Progenitor cell of endocrine pancreas (in vitro differentiated cells): Measurements from ENCODE around the gene CDC42EP5. TPM values are rescaled to one million over a fixed set of nuclear protein-coding genes. Genes with fewer than 3 reads are reported as not detected.

ENCODE experiments used
- DNase-seq: peaks from one replicate; pipeline ENCODE4 v3.0.0; 2021; ENCODE audit warnings: low spot score; ENCODE audit not compliant: unreplicated experiment
- H3K27ac Mint-ChIP-seq: 2 replicates; pipeline ENCODE4 v1.8.0; 2021; ENCODE audit warnings: mild to moderate bottlenecking, moderate library complexity, mixed read lengths
- H3K27me3 Mint-ChIP-seq: 2 replicates; pipeline ENCODE4 v1.8.0; 2021; ENCODE audit warnings: mixed read lengths
- H3K36me3 Mint-ChIP-seq: 2 replicates; pipeline ENCODE4 v1.8.0; 2022; ENCODE audit warnings: mixed read lengths; ENCODE audit not compliant: insufficient read depth
- H3K4me1 Mint-ChIP-seq: 2 replicates; pipeline ENCODE4 v1.8.0; 2021; ENCODE audit warnings: low read depth, mixed read lengths
- H3K4me3 Mint-ChIP-seq: 2 replicates; pipeline ENCODE4 v1.8.0; 2021; ENCODE audit warnings: low read depth, mild to moderate bottlenecking, moderate library complexity, mixed read lengths
- H3K9me3 Mint-ChIP-seq: 2 replicates; pipeline ENCODE4 v1.8.0; 2021; ENCODE audit warnings: low read depth, mixed read lengths
- total RNA-seq: library from RNA; stranded (reverse); gene quantifications from 2 replicates; pipeline ENCODE4 v1.2.1, GENCODE V29; 2021
- TF ChIP-seq, protein P1 (sequence below): fragments of 200-600 bp; sonication (generic); IDR thresholded peaks from one replicate; pipeline ENCODE4 v1.5.0; 2021; ENCODE audit warnings: antibody characterized with exemption, mild to moderate bottlenecking; ENCODE audit not compliant: unreplicated experiment

CDC42EP5 gene
- total RNA-seq, 1 donor from 2014 or later = 2.1 TPM

DNA sequence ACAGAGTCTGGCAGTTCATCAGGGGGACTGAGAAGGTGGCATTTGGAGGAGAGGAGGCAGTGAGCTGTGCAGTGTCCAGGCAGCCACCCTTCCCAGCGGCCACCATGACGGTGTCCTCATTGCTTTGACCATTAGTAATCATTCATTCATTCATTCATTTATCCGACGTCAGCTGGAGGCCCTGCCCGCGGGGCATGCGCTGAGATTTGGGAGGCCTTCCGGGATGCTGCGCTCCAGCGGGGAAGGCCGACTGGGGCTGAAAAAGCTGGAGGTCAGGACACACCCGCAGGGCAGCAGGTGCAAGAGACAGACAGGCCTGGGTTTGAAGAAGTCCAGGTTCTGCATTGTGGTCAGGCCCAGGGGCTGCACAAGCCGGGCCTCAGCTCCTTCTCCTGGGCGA is 48.9 kb downstream of the CDC42EP5 start:
- Mint-ChIP-seq H3K4me1 (peaks cover 9% of the 10 kb centered on the region), H3K27me3 (peaks cover 54% of the 10 kb centered on the region), H3K4me3 (no peak overlapping the region)

DNA sequence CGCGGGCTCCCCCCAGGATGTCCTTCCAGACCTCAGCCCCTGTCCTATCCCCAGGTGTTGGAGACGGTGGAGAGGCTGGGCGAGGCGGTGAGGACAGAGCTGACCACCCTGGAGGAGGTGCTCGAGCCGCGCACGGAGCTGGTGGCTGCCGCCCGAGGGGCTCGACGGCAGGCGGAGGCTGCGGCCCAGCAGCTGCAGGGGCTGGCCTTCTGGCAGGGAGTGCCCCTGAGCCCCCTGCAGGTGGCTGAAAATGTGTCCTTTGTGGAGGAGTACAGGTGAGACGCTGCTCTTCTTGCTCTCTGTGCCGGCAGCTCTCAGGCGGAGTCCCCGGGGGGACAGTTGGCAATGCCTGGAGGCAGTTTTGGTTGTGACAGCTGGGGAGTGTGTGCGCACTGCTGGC is 51.0 kb downstream of the CDC42EP5 start:
- peaks cover 20% of the 10 kb centered on the region for H3K4me1 Mint-ChIP-seq
- no peak for DNase-seq
- H3K27me3 Mint-ChIP-seq = peaks cover 55% of the 10 kb centered on the region
- no peak overlapping the region for H3K4me3 Mint-ChIP-seq
- H3K36me3 Mint-ChIP-seq = peaks cover 21% of the 10 kb centered on the region
- TF ChIP-seq, protein P1, sequence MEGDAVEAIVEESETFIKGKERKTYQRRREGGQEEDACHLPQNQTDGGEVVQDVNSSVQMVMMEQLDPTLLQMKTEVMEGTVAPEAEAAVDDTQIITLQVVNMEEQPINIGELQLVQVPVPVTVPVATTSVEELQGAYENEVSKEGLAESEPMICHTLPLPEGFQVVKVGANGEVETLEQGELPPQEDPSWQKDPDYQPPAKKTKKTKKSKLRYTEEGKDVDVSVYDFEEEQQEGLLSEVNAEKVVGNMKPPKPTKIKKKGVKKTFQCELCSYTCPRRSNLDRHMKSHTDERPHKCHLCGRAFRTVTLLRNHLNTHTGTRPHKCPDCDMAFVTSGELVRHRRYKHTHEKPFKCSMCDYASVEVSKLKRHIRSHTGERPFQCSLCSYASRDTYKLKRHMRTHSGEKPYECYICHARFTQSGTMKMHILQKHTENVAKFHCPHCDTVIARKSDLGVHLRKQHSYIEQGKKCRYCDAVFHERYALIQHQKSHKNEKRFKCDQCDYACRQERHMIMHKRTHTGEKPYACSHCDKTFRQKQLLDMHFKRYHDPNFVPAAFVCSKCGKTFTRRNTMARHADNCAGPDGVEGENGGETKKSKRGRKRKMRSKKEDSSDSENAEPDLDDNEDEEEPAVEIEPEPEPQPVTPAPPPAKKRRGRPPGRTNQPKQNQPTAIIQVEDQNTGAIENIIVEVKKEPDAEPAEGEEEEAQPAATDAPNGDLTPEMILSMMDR = no peak
- no peak overlapping the region for H3K27ac Mint-ChIP-seq
- no peaks in the 10 kb centered on the region for H3K9me3 Mint-ChIP-seq

More for the DNA sequence above, 48.9 kb downstream of the CDC42EP5 start:
- no peak overlapping the region for H3K27ac Mint-ChIP-seq
- DNase-seq = no peak
- TF ChIP-seq, protein P1 = no peak
- no peaks in the 10 kb centered on the region for H3K9me3 Mint-ChIP-seq
- H3K36me3 Mint-ChIP-seq = peaks cover 19% of the 10 kb centered on the region

DNA sequence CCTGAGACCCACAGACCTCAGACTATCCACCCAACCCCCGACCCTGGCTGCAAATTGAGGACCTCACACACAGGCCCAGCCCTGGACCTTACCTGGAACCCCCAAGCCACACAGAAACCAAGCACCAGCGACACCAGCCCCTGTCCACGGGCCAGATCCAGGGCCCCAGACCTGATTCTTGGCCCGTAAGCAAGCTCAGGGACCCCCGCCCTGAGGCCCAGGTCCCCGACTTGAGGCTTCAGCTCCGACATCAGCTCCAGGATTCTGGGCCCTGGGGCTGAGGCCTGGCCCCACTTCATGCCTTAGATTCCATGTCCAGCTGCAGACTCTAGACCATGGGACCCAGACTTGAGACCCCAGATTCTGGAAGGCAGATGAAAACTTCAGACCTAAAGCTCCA is 51.6 kb downstream of the CDC42EP5 start:
- DNase-seq = no peak
- Mint-ChIP-seq H3K27me3 (peaks cover 55% of the 10 kb centered on the region), H3K4me3 (no peak overlapping the region), H3K27ac (peak overlapping the region; percentile 57), H3K9me3 (no peaks in the 10 kb centered on the region), H3K4me1 (peaks cover 22% of the 10 kb centered on the region), H3K36me3 (peaks cover 20% of the 10 kb centered on the region)
- TF ChIP-seq, protein P1 = no peak

DNA sequence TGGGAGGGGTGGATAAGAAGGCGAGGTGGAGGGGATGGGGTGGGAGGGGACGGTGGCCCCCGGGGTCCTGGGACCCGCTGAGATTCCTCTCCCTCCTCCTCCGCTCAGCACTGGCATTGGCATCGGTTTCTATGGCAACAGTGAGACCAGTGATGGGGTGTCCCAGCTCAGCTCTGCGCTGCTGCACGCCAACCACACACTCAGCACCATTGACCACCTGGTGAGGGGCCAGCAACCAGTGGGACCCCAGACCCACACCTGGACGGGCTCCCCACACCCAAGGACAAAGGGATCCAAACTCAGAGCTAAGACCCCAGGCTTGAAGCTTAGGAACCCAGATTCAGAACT is 52.0 kb downstream of the CDC42EP5 start:
- DNase-seq = no peak
- Mint-ChIP-seq H3K9me3 (no peaks in the 10 kb centered on the region), H3K4me3 (no peak overlapping the region), H3K27me3 (peaks cover 51% of the 10 kb centered on the region), H3K27ac (peak overlapping the region; percentile 57), H3K4me1 (peaks cover 22% of the 10 kb centered on the region), H3K36me3 (peaks cover 18% of the 10 kb centered on the region)
- TF ChIP-seq, protein P1 = no peak

DNA sequence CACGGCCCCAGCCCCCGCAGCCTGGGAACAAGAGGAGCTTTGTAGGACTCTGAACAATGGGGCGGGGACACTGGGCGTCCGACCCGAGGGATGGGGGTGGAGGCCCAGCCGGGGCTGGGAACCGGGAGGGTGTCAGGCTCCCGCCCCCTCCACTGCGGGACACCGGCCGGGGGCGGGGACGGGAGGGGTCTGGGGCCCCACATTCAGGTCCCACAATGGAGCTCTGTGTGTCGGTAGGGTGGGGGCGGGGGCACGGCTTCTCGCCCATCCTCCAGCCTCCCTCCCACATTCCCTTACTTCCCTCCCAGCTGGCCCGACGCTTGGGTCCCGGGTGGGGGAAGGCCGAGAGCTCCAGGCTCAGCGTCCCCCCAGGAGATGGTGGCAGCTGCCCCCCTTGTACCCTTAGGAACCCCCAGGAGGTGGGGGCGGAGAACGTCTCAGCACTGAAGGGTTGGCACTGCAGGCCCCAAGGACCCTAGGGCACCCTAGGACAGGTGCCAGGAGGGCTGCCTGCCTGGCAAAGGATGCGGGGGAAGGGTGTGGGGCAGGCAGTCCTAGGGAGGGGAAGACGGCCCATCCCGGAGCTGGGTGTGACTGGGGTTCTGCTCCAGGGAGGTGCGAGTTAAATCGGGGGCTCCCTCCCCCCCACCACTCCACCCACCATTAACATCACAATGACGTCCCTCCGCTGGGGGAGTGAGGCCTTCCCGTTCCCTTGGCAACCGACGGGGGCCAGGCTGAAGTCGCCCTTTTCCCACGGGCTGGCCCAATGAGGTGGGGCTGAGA is 52.5 kb downstream of the CDC42EP5 start:
- H3K27me3 Mint-ChIP-seq = peaks cover 49% of the 10 kb centered on the region
- peaks cover 24% of the 10 kb centered on the region for H3K4me1 Mint-ChIP-seq
- H3K27ac Mint-ChIP-seq = peak overlapping the region; percentile 86
- H3K36me3 Mint-ChIP-seq = peaks cover 18% of the 10 kb centered on the region
- H3K4me3 Mint-ChIP-seq = peak overlapping the region; percentile 58
- TF ChIP-seq, protein P1 = no peak
- peak; percentile 65 for DNase-seq
- no peaks in the 10 kb centered on the region for H3K9me3 Mint-ChIP-seq
